Measurements from ENCODE around the gene COL8A1.
A peak's percentile ranks its signal among the peaks of the same experiment; 100 is the strongest.

Gene COL8A1

GRCh38 chr3:99780749-99781148 is 142.4 kb downstream of the COL8A1 start:
- TF ChIP-seq, protein P1, sequence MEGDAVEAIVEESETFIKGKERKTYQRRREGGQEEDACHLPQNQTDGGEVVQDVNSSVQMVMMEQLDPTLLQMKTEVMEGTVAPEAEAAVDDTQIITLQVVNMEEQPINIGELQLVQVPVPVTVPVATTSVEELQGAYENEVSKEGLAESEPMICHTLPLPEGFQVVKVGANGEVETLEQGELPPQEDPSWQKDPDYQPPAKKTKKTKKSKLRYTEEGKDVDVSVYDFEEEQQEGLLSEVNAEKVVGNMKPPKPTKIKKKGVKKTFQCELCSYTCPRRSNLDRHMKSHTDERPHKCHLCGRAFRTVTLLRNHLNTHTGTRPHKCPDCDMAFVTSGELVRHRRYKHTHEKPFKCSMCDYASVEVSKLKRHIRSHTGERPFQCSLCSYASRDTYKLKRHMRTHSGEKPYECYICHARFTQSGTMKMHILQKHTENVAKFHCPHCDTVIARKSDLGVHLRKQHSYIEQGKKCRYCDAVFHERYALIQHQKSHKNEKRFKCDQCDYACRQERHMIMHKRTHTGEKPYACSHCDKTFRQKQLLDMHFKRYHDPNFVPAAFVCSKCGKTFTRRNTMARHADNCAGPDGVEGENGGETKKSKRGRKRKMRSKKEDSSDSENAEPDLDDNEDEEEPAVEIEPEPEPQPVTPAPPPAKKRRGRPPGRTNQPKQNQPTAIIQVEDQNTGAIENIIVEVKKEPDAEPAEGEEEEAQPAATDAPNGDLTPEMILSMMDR (IDR thresholded peaks at IDR 0.05; ENCODE audit: insufficient read depth, missing control alignments) = no peak
- no peak for DNase-seq (ENCODE audit: insufficient read length, low spot score)
- no peak for FAIRE-seq

DNA sequence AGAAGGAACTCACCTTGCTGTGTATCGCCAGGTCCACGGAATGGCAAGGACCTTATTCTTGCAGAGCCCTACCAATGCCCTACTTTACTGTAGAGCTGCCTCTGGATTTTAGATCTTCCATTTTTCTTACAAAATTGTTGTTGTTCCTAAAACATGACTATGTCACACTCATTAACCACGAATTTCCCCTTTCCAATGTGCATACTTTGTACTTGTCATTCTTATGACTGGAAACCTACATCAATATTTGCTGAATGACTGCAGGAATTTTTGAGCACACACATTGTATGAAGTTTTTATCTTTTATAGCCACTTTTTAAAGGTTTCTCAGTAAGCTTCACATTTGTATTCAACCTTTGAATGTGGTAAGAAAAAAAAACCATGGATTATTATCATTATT is 143.4 kb downstream of the COL8A1 start:
- TF ChIP-seq, protein P1 (IDR thresholded peaks at IDR 0.05; ENCODE audit: insufficient read depth, missing control alignments) = no peak
- DNase-seq (ENCODE audit: insufficient read length, low spot score) (no peak), FAIRE-seq (no peak)

DNA sequence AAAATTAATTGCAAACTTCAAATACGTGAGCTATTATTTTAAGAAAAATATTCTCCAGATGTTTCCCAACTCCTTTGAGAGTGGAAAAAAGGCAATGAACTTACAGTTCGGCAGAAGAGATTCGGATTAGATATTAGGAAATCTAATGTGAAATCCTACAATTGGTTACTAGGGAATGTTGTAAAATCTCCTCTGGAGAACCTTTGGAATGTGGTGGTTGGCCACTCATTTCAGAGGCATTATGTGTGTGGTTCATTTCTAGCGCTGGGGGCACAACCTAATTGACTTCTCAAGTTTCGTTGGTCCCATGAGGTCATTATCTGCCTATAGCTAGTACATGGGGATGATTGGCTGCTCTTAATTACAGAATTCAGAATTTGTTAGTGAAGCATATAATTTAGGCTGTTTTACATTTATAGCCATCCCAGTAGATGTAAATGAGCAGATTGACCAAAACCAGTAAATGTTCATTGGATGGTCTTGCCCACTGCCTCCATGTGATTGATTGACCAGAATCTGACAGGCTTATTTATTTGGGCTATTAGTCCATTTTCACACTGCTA is 144.7 kb downstream of the COL8A1 start:
- TF ChIP-seq, protein P1 (IDR thresholded peaks at IDR 0.05; ENCODE audit: insufficient read depth, missing control alignments) = no peak
- FAIRE-seq (no peak), DNase-seq (ENCODE audit: insufficient read length, low spot score) (no peak)

- TF ChIP-seq, protein P1 (IDR thresholded peaks at IDR 0.05; ENCODE audit: insufficient read depth, missing control alignments) = peak; percentile 83
- FAIRE-seq (no peak), DNase-seq (ENCODE audit: insufficient read length, low spot score) (no peak)
These were observed 150.8 kb downstream of the COL8A1 start for GRCh38 chr3:99789011-99789721.

DNA sequence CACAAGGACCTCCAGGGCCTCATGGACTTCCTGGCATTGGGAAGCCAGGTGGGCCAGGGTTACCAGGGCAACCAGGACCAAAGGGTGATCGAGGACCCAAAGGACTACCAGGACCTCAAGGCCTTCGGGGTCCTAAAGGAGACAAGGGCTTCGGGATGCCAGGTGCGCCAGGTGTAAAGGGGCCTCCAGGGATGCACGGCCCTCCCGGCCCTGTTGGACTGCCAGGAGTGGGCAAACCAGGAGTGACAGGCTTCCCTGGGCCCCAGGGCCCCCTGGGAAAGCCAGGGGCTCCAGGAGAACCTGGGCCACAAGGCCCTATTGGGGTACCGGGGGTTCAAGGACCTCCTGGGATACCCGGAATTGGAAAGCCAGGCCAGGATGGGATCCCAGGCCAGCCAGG is 156.1 kb downstream of the COL8A1 start:
- TF ChIP-seq, protein P1 (IDR thresholded peaks at IDR 0.05; ENCODE audit: insufficient read depth, missing control alignments) = no peak
- FAIRE-seq = no peak
- no peak for DNase-seq (ENCODE audit: insufficient read length, low spot score)

- FAIRE-seq (no peak), DNase-seq (ENCODE audit: insufficient read length, low spot score) (no peak)
- TF ChIP-seq, protein P1 (IDR thresholded peaks at IDR 0.05; ENCODE audit: insufficient read depth, missing control alignments) = no peak
These were observed 157.2 kb downstream of the COL8A1 start for GRCh38 chr3:99795573-99795972.

DNA sequence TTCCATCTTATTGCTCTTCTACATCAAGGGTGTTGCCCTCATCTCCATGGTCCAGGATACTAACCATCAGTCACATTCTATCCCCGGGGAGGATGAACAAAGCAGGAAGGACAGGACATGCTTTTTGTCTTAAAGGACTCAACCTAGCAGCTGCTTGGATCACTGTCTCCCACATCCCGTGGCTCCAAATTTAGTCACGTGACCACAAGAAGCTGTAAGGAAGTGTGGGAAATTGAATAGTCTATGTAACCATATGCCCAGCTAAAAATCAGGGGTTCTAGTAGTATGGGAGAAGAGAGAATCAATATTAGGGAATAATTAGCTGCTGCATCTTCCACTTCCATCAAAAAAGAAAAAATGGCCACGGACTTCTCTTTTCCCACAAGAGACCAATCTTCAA is 161.0 kb downstream of the COL8A1 start:
- FAIRE-seq (no peak), DNase-seq (ENCODE audit: insufficient read length, low spot score) (no peak)
- TF ChIP-seq, protein P1 (IDR thresholded peaks at IDR 0.05; ENCODE audit: insufficient read depth, missing control alignments) = no peak

Data from D721Med (cell line).